ENCODE results near the gene PLPPR1. TPM values are rescaled to one million over a fixed set of nuclear protein-coding genes. Genes with fewer than 3 reads are reported as not detected.

PLPPR1 gene
- total RNA-seq, 1 experiment from 2014 or later = not detected

- intact Hi-C loops (cut with micrococcal nuclease; ENCODE audit: unreplicated experiment) (no loop called here), in situ Hi-C loops (cut with HindIII; ENCODE audit: low pct_unique_long_range_greater_than_20kb, low sequenced_read_pairs) (no loop called here)
- BruUV-seq (replicated peaks) = no TSS peak
- CTCF ChIA-PET = no interaction called here
- ATAC-seq (no peak), DNase-seq (ENCODE audit: low read depth, low spot score) (no peak)
- Histone ChIP-seq H3K4me3 (ENCODE audit: low read depth in 2 of 2, low read length in 2 of 2) (no peak overlapping the region), H3K9me3 (ENCODE audit: control insufficient read depth, insufficient read depth, low read depth, low read length) (no peaks in the 10 kb centered on the region), H3K27me3 (ENCODE audit: control insufficient read depth, insufficient read depth, low read length) (no peaks in the 10 kb centered on the region), H3K27ac (ENCODE audit: low read length) (no peak overlapping the region), H3K4me1 (ENCODE audit: control insufficient read depth, insufficient read depth, low read length) (no peaks in the 10 kb centered on the region), H3K36me3 (ENCODE audit: control insufficient read depth, insufficient read depth, low read length) (no peaks in the 10 kb centered on the region)
- no peak for TF ChIP-seq TCF7L2 (IDR thresholded peaks at IDR 0.05; ENCODE audit: low read depth, low read length)
- TF ChIP-seq REST (IDR thresholded peaks at IDR 0.05; ENCODE audit: insufficient read depth in 1 of 2, low read depth in 2 of 2, low read length in 1 of 2) = no peak
- TF ChIP-seq SIN3A (IDR thresholded peaks at IDR 0.05; ENCODE audit: borderline replicate concordance, insufficient read depth, low read depth, low read length) = no peak
- TF ChIP-seq POLR2AphosphoS5 (IDR thresholded peaks at IDR 0.05; ENCODE audit: low read depth, low read length) = no peak
- TF ChIP-seq CTCF (IDR thresholded peaks at IDR 0.05) = no peak
- POLR2A ChIA-PET = no interaction called here
Measured at GRCh38 chr9:101317735-101318134, 289.2 kb downstream of the PLPPR1 start.

GRCh38 chr9:101323129-101323528, 294.6 kb downstream of the PLPPR1 start:
- Histone ChIP-seq H3K27me3 (ENCODE audit: control insufficient read depth, insufficient read depth, low read length) (no peaks in the 10 kb centered on the region), H3K9me3 (ENCODE audit: control insufficient read depth, insufficient read depth, low read depth, low read length) (no peaks in the 10 kb centered on the region), H3K27ac (ENCODE audit: low read length) (no peak overlapping the region), H3K36me3 (ENCODE audit: control insufficient read depth, insufficient read depth, low read length) (no peaks in the 10 kb centered on the region), H3K4me3 (ENCODE audit: low read depth in 2 of 2, low read length in 2 of 2) (no peak overlapping the region), H3K4me1 (ENCODE audit: control insufficient read depth, insufficient read depth, low read length) (no peaks in the 10 kb centered on the region)
- intact Hi-C loops (cut with micrococcal nuclease; ENCODE audit: unreplicated experiment) = no loop called here
- no TSS peak for BruUV-seq (replicated peaks)
- in situ Hi-C loops (cut with HindIII; ENCODE audit: low pct_unique_long_range_greater_than_20kb, low sequenced_read_pairs) = no loop called here
- POLR2A ChIA-PET = no interaction called here
- TF ChIP-seq CTCF (IDR thresholded peaks at IDR 0.05) = no peak
- TF ChIP-seq TCF7L2 (IDR thresholded peaks at IDR 0.05; ENCODE audit: low read depth, low read length) = no peak
- no peak for ATAC-seq
- CTCF ChIA-PET = no interaction called here
- no peak for DNase-seq (ENCODE audit: low read depth, low spot score)

Data from Panc1 (cell line).